Astrocyte of the cerebellum (primary cell): Measurements from ENCODE around the gene FFAR3.

Source experiments
- DNase-seq: peaks from one replicate; pipeline ENCODE4 v3.0.0-alpha.2; 2011; ENCODE audit warnings: low read depth
- H3K4me3 ChIP-seq: 2 replicates; pipeline ENCODE4 v1.5.1; 2011; ENCODE audit warnings: mild to moderate bottlenecking, low read depth, low read length, moderate library complexity
- CTCF ChIP-seq: IDR thresholded peaks from 2 replicates; pipeline ENCODE4 v1.5.1; 2012; ENCODE audit warnings: low read length, low read depth, moderate library complexity, mild to moderate bottlenecking; ENCODE audit errors: missing control alignments
- in situ Hi-C: cut with HindIII; loops from 2 replicates; pipeline ENCODE4 v1.10.0; 2017; ENCODE audit warnings: low sequenced_read_pairs

FFAR3 gene

GRCh38 chr19:35409191-35409590 lies 50.9 kb downstream of the FFAR3 start:
- in situ Hi-C loops, result no loop called here
- no peak overlapping the region for H3K4me3 ChIP-seq
- DNase-seq, result no peak
- TF ChIP-seq CTCF, result no peak
